HEK293 (cell line): ENCODE results near the gene PHLDB3.
A peak's percentile ranks its signal among the peaks of the same experiment; 100 is the strongest.

Experiments used
- CTCF ChIA-PET: fragments of 350-600 bp; formaldehyde crosslinking; extraction: SDS; loops from one replicate; lab custom pipeline; 2021; ENCODE audit warnings: antibody characterized with exemption; lab: Yijun Ruan, JAX
- POLR2A ChIA-PET: fragments of 300-600 bp; formaldehyde crosslinking; extraction: SDS; loops from one replicate; lab custom pipeline; 2020; ENCODE audit warnings: antibody characterized with exemption, inconsistent platforms; lab: Yijun Ruan, JAX
- H3K27ac ChIP-seq: fragments of 200-500 bp; sonication (Bioruptor generic); 2 replicates; pipeline ENCODE4 v1.5.1; 2014; ENCODE audit warnings: low read depth, low read length, control low read depth, inconsistent platforms; ENCODE audit errors: extremely low read depth
- H3K36me3 ChIP-seq, 2 experiments: fragments of 200-500 bp in 1 of 2; sonication (Bioruptor generic) in 1 of 2; 1 replicate in 1 of 2; 2 replicates in 1 of 2; pipeline ENCODE4 v1.5.1; 2014 to 2017; ENCODE audit warnings: inconsistent platforms in 2 of 2, low read length in 2 of 2; ENCODE audit not compliant: control insufficient read depth in 2 of 2, insufficient read depth in 1 of 2
- H3K4me1 ChIP-seq: fragments of 200-500 bp; sonication (Bioruptor generic); 2 replicates; pipeline ENCODE4 v1.5.1; 2014; ENCODE audit warnings: mild to moderate bottlenecking, low read length, inconsistent platforms; ENCODE audit not compliant: control insufficient read depth, insufficient read depth
- H3K4me3 ChIP-seq: 2 replicates; pipeline ENCODE4 v1.5.1; 2011; ENCODE audit warnings: low read depth, mild to moderate bottlenecking, control low read depth, low read length, moderate library complexity
- H3K9me3 ChIP-seq: fragments of 200-500 bp; sonication (Bioruptor generic); 2 replicates; pipeline ENCODE4 v1.5.1; 2014; ENCODE audit warnings: low read depth, low read length, inconsistent platforms; ENCODE audit not compliant: control insufficient read depth, insufficient read depth
- FEZF1 ChIP-seq: fragments of 450-650 bp; formaldehyde crosslinking; IDR thresholded peaks from 2 replicates; pipeline ENCODE4 v1.5.1; 2016; ENCODE audit warnings: missing biosample characterization, missing genetic modification characterization
- GLI2 ChIP-seq: fragments of 450-650 bp; formaldehyde crosslinking; IDR thresholded peaks from 2 replicates; pipeline ENCODE4; 2017; ENCODE audit warnings: missing biosample characterization, missing genetic modification characterization, low read depth, borderline replicate concordance
- KLF1 ChIP-seq: fragments of 450-650 bp; formaldehyde crosslinking; IDR thresholded peaks from 2 replicates; pipeline ENCODE4 v1.5.1; 2016; ENCODE audit warnings: missing biosample characterization, missing genetic modification characterization
- MZF1 ChIP-seq: fragments of 450-650 bp; formaldehyde crosslinking; IDR thresholded peaks from 2 replicates; pipeline ENCODE4 v1.5.1; 2017; ENCODE audit warnings: missing biosample characterization, missing genetic modification characterization, borderline replicate concordance
- PRDM1 ChIP-seq: fragments of 450-650 bp; formaldehyde crosslinking; IDR thresholded peaks from 2 replicates; pipeline ENCODE4; 2016; ENCODE audit warnings: missing biosample characterization, missing genetic modification characterization
- PRDM10 ChIP-seq: fragments of 450-650 bp; formaldehyde crosslinking; IDR thresholded peaks from 2 replicates; pipeline ENCODE4 v1.5.1; 2016; ENCODE audit warnings: missing biosample characterization, missing genetic modification characterization
- REPIN1 ChIP-seq: fragments of 450-650 bp; formaldehyde crosslinking; IDR thresholded peaks from 2 replicates; pipeline ENCODE4 v1.5.1; 2017; ENCODE audit warnings: missing biosample characterization, missing genetic modification characterization, low read depth
- SALL2 ChIP-seq: fragments of 450-650 bp; formaldehyde crosslinking; IDR thresholded peaks from 2 replicates; pipeline ENCODE4 v1.5.0; 2017; ENCODE audit warnings: missing biosample characterization, mild to moderate bottlenecking, missing genetic modification characterization, borderline replicate concordance
- SCRT1 ChIP-seq: fragments of 450-650 bp; formaldehyde crosslinking; IDR thresholded peaks from 2 replicates; pipeline ENCODE4 v1.5.1; 2016; ENCODE audit warnings: missing biosample characterization, missing genetic modification characterization, borderline replicate concordance
- WT1 ChIP-seq: fragments of 450-650 bp; formaldehyde crosslinking; IDR thresholded peaks from 2 replicates; pipeline ENCODE4 v1.5.1; 2016; ENCODE audit warnings: missing biosample characterization, missing genetic modification characterization
- YY2 ChIP-seq: fragments of 450-650 bp; formaldehyde crosslinking; IDR thresholded peaks from 2 replicates; pipeline ENCODE4 v1.5.1; 2016; ENCODE audit warnings: missing biosample characterization, missing genetic modification characterization
- ZNF121 ChIP-seq: fragments of 450-650 bp; formaldehyde crosslinking; IDR thresholded peaks from 2 replicates; pipeline ENCODE4 v1.5.1; 2016; ENCODE audit warnings: missing biosample characterization, missing genetic modification characterization
- ZNF132 ChIP-seq: fragments of 450-650 bp; formaldehyde crosslinking; IDR thresholded peaks from 2 replicates; pipeline ENCODE4 v1.5.1; 2017; ENCODE audit warnings: missing biosample characterization, missing genetic modification characterization, borderline replicate concordance
- ZNF138 ChIP-seq: fragments of 450-650 bp; formaldehyde crosslinking; IDR thresholded peaks from 2 replicates; pipeline ENCODE4 v1.5.1; 2016; ENCODE audit warnings: missing biosample characterization, missing genetic modification characterization, borderline replicate concordance
- ZNF16 ChIP-seq: fragments of 450-650 bp; formaldehyde crosslinking; IDR thresholded peaks from 2 replicates; pipeline ENCODE4 v1.5.1; 2016; ENCODE audit warnings: low read depth, missing biosample characterization, missing genetic modification characterization
- ZNF18 ChIP-seq: fragments of 450-650 bp; formaldehyde crosslinking; IDR thresholded peaks from 2 replicates; pipeline ENCODE4 v1.5.1; 2016; ENCODE audit warnings: missing biosample characterization, missing genetic modification characterization
- ZNF266 ChIP-seq: fragments of 450-650 bp; formaldehyde crosslinking; IDR thresholded peaks from 2 replicates; pipeline ENCODE4 v1.5.1; 2016; ENCODE audit warnings: missing biosample characterization, missing genetic modification characterization, low read depth
- ZNF555 ChIP-seq: fragments of 450-650 bp; formaldehyde crosslinking; conservative IDR thresholded peaks from 2 replicates; pipeline ENCODE4 v1.5.1; 2017; ENCODE audit warnings: missing biosample characterization, mild to moderate bottlenecking, missing genetic modification characterization, inconsistent platforms
- ZNF670 ChIP-seq: fragments of 450-650 bp; formaldehyde crosslinking; IDR thresholded peaks from 2 replicates; pipeline ENCODE4 v1.5.1; 2016; ENCODE audit warnings: missing biosample characterization, missing genetic modification characterization, low read depth
- ZNF701 ChIP-seq: fragments of 450-650 bp; formaldehyde crosslinking; IDR thresholded peaks from 2 replicates; pipeline ENCODE4 v1.5.1; 2016; ENCODE audit warnings: missing biosample characterization, missing genetic modification characterization
- ZNF791 ChIP-seq: fragments of 450-650 bp; formaldehyde crosslinking; IDR thresholded peaks from 2 replicates; pipeline ENCODE4 v1.5.1; 2016; ENCODE audit warnings: missing biosample characterization, missing genetic modification characterization
- ZNF837 ChIP-seq: fragments of 450-650 bp; formaldehyde crosslinking; IDR thresholded peaks from 2 replicates; pipeline ENCODE4 v1.5.1; 2016; ENCODE audit warnings: missing biosample characterization, missing genetic modification characterization
- TF ChIP-seq, protein P1 (sequence below): fragments of 450-650 bp; formaldehyde crosslinking; IDR thresholded peaks from 2 replicates; pipeline ENCODE4 v1.5.1; 2016; ENCODE audit warnings: missing biosample characterization, missing genetic modification characterization

The PHLDB3 gene

DNA sequence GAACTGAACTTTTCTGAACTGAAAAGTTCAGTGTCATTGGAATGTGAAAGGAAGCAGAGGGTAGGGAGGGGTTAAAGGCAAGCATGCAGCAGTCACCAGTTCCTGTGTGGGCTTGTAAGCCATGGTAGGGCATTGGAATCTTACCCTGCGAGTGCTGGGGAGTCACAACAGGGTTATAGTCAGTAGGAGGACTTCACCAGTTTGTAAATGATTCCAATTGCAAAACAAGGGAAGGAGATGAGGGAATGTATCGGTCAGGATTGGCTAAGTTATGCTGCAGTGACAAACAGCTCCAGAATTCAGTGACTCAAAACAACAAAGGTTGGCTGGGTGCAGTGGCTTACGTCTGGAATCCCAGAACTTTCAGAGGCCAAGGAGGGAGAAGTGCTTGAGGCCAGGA is 52.0 kb downstream of the PHLDB3 start (continued):
- no peak for TF ChIP-seq ZNF266
- TF ChIP-seq ZNF132: no peak

DNA sequence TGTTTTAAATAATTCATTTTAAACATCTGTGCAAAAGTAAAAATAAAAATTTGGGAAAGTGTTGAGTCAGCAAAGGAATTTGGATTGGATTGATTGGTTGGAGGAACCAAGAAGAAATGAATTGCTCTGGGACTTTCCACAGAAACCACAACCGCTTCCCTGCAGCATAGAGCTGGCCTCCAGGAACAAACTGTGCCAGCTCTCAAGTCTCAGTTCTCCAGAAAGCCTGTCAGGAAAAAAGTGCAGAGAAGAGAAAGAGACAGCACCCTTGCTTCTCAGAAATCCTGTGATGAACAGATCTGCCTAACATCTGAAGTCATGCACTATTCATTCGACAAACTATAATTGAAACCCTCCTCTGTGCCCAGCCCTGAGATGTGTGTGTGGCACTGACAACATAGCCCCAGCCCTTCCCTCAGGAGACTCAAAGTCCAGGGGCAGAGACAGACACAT is 54.0 kb downstream of the PHLDB3 start:
- ChIA-PET POLR2A (no interaction called here), CTCF (interaction anchor here (0.6 to 1.0 kb wide), 4 partner anchors 8 to 212 kb away, joined by 3 to 4 read pairs (median 4); no protein-coding TSS in a partner anchor)
- H3K9me3 ChIP-seq: no peaks in the 10 kb centered on the region; the same call in 1 of the 2 replicates
- H3K4me3 ChIP-seq: no peak overlapping the region
- TF ChIP-seq YY2 (tag by site-specific recombination) (no peak), GLI2 (no peak), SCRT1 (tag by site-specific recombination) (no peak), ZNF138 (tag by site-specific recombination) (no peak), REPIN1 (tag by site-specific recombination) (no peak), MZF1 (no peak), FEZF1 (tag by site-specific recombination) (no peak), ZNF16 (tag by site-specific recombination) (no peak)
- TF ChIP-seq, protein P1, sequence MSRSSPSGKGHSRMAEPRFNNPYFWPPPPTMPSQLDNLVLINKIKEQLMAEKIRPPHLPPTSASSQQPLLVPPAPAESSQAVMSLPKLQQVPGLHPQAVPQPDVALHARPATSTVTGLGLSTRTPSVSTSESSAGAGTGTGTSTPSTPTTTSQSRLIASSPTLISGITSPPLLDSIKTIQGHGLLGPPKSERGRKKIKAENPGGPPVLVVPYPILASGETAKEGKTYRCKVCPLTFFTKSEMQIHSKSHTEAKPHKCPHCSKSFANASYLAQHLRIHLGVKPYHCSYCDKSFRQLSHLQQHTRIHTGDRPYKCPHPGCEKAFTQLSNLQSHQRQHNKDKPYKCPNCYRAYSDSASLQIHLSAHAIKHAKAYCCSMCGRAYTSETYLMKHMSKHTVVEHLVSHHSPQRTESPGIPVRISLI (tag by site-specific recombination): no peak
- no peaks in the 10 kb centered on the region for H3K36me3 ChIP-seq
- no peak overlapping the region for H3K27ac ChIP-seq
- peaks cover 2% of the 10 kb centered on the region; the same call in 1 of the 2 replicates for H3K4me1 ChIP-seq

- TF ChIP-seq ZNF121 (tag by site-specific recombination): peak; percentile 72
- TF ChIP-seq WT1 (tag by site-specific recombination): no peak
- 0 out of 2 replicates have a peak, but pooled peaks have one; percentile 17 for TF ChIP-seq ZNF791
- TF ChIP-seq, all 188 proteins: peak for 2
- ChIA-PET CTCF (interaction anchor here (0.6 to 12.5 kb wide), 52 partner anchors 13 to 874 kb away, joined by 3 to 749 read pairs (median 6); partner anchors contain the start of genes ETHE1, IRGQ, LYPD3 and PHLDB3), POLR2A (interaction anchor here (0.7 to 1.6 kb wide), 8 partner anchors 15 to 148 kb away, joined by 3 to 18 read pairs (median 4); partner anchors contain the start of genes IRGQ, PHLDB3 and ZNF575)
- H3K27ac ChIP-seq: no peak overlapping the region
- no peaks in the 10 kb centered on the region; the same call in 1 of the 2 replicates for H3K9me3 ChIP-seq
- no peak overlapping the region for H3K4me3 ChIP-seq
- H3K4me1 ChIP-seq: no peaks in the 10 kb centered on the region
- H3K36me3 ChIP-seq: no peaks in the 10 kb centered on the region
Measured at GRCh38 chr19:43447655-43448054, 56.9 kb downstream of the PHLDB3 start.

DNA sequence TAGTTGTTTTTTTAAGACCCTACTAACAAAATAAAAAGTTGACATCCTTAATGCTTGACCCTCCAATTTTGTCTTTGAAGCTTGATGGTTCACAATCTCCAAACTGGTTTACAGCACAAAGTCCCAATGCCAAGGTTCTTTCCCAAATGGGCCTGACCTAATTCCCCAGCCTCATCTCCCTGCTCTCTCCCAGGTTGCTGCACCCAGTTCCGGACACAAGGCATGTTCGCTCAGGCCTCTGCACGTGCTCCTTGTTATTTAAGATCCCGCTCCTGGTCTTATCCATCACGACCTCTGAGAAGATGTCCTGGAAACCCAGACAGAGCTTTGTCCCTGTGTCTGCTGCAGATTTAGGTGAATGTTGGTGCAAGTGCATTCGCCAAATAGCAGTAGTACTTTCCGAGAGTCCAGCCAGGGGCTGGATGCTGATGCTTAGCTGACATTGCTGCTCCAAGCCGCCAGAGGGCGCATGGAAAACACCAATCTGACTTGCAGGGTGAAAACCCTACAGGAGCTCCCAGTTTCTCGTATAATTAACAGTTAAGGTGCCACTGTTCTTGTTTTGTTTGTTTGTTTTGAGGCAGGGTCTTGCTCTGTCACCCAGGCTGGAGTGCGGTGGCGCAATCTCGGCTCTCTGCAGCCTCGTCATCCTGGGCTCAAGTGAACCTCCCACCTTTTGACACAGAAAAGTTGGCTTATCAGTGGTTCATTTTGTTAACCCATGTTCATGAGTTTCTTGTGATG is 57.6 kb downstream of the PHLDB3 start:
- Histone ChIP-seq H3K27ac (no peak overlapping the region), H3K9me3 (no peaks in the 10 kb centered on the region), H3K4me3 (no peak overlapping the region), H3K4me1 (no peaks in the 10 kb centered on the region), H3K36me3 (no peaks in the 10 kb centered on the region; a peak in 1 of 3 replicates)
- POLR2A ChIA-PET: interaction anchor here (0.6 to 1.6 kb wide), 9 partner anchors 14 to 149 kb away, joined by 3 to 18 read pairs (median 4); partner anchors contain the start of genes IRGQ, PHLDB3 and ZNF575
- CTCF ChIA-PET: interaction anchor here (0.6 to 12.5 kb wide), 65 partner anchors 13 to 875 kb away, joined by 3 to 749 read pairs (median 5); partner anchors contain the start of genes ETHE1, IRGQ, LYPD3 and PHLDB3
- no peak for TF ChIP-seq ZNF555
- TF ChIP-seq ZNF701 (tag by site-specific recombination): no peak
- TF ChIP-seq SALL2 (tag by site-specific recombination): no peak
- no peak for TF ChIP-seq ZNF837 (tag by site-specific recombination)
- TF ChIP-seq KLF1 (tag by site-specific recombination): 0 out of 2 replicates have a peak, but pooled peaks have one; percentile 12
- no peak for TF ChIP-seq YY2 (tag by site-specific recombination)
- no peak for TF ChIP-seq ZNF670 (tag by site-specific recombination)
- peak; percentile 85 for TF ChIP-seq PRDM10 (tag by site-specific recombination)
- TF ChIP-seq ZNF18 (tag by site-specific recombination): no peak
- TF ChIP-seq PRDM1 (tag by site-specific recombination): peak; percentile 60
